Measurements from ENCODE around the gene LHX4. TPM values are rescaled to one million over a fixed set of nuclear protein-coding genes. Genes with fewer than 3 reads are reported as not detected.

LHX4 gene
- total RNA-seq, 3 donors from 2014 or later (not counting 1 experiment from before 2014, with no cell fraction given): 0.08 TPM; not detected in 2

DNA sequence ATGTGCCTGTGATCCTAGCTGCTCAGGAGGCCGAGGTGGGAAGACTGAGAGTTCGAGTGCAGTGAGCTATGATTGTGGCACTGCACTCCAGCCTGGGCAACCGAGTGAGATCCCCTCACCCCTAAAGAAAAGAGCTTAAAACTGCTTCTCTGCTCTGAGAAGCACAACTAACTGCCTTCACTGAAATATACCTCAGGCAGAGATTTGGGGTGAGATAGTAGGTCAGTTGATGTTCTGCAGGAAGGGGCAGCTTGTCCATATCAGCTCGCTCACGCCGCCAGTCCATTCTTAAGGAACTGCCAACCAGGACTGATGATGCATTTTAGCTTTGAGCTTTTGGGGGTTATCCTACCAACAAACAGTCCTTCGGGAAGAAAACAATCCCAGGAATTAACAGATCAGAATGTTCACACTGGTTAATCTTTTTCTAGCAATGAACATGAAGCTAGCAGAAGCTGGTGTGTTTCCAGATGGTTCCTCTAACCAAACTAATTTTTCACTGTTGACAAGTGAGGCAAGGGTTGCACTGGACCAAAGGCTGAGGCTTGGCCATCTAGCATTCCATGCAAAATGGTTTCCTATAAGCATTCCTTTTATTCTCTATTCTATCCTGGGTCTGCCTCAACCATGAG lies 31.6 kb downstream of the LHX4 start:
- no peak overlapping the region for H3K27ac Mint-ChIP-seq
- Histone ChIP-seq H3K27ac (ENCODE audit: low read length) (no peak overlapping the region), H3K4me3 (ENCODE audit: low read length) (no peak overlapping the region), H3K4me1 (ENCODE audit: control insufficient read depth, insufficient read depth, low read length) (no peaks in the 10 kb centered on the region), H3K27me3 (ENCODE audit: control insufficient read depth, insufficient read depth, low read length) (no peaks in the 10 kb centered on the region), H3K36me3 (ENCODE audit: control insufficient read depth, insufficient read depth, low read length) (no peaks in the 10 kb centered on the region), H3K9me3 (ENCODE audit: control insufficient read depth, insufficient read depth, low read length) (no peaks in the 10 kb centered on the region)
- H3K9me3 Mint-ChIP-seq: no peaks in the 10 kb centered on the region
- H3K36me3 Mint-ChIP-seq: no peaks in the 10 kb centered on the region
- 90% methylated on average over 6 of the region's 7 CpGs for WGBS (ENCODE audit: insufficient coverage)
- H3K27me3 Mint-ChIP-seq (ENCODE audit: low read depth in 2 of 2): peaks cover 11 to 17% of the 10 kb centered on the region in 2 donors
- intact Hi-C loops (cut with micrococcal nuclease): no loop called here
- TF ChIP-seq, protein P1, sequence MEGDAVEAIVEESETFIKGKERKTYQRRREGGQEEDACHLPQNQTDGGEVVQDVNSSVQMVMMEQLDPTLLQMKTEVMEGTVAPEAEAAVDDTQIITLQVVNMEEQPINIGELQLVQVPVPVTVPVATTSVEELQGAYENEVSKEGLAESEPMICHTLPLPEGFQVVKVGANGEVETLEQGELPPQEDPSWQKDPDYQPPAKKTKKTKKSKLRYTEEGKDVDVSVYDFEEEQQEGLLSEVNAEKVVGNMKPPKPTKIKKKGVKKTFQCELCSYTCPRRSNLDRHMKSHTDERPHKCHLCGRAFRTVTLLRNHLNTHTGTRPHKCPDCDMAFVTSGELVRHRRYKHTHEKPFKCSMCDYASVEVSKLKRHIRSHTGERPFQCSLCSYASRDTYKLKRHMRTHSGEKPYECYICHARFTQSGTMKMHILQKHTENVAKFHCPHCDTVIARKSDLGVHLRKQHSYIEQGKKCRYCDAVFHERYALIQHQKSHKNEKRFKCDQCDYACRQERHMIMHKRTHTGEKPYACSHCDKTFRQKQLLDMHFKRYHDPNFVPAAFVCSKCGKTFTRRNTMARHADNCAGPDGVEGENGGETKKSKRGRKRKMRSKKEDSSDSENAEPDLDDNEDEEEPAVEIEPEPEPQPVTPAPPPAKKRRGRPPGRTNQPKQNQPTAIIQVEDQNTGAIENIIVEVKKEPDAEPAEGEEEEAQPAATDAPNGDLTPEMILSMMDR (IDR thresholded peaks at IDR 0.05): no peak
- no peak overlapping the region for H3K4me3 Mint-ChIP-seq
- H3K4me1 Mint-ChIP-seq: no peaks in the 10 kb centered on the region
- DNase-seq (no peak), ATAC-seq (no peak)

DNA sequence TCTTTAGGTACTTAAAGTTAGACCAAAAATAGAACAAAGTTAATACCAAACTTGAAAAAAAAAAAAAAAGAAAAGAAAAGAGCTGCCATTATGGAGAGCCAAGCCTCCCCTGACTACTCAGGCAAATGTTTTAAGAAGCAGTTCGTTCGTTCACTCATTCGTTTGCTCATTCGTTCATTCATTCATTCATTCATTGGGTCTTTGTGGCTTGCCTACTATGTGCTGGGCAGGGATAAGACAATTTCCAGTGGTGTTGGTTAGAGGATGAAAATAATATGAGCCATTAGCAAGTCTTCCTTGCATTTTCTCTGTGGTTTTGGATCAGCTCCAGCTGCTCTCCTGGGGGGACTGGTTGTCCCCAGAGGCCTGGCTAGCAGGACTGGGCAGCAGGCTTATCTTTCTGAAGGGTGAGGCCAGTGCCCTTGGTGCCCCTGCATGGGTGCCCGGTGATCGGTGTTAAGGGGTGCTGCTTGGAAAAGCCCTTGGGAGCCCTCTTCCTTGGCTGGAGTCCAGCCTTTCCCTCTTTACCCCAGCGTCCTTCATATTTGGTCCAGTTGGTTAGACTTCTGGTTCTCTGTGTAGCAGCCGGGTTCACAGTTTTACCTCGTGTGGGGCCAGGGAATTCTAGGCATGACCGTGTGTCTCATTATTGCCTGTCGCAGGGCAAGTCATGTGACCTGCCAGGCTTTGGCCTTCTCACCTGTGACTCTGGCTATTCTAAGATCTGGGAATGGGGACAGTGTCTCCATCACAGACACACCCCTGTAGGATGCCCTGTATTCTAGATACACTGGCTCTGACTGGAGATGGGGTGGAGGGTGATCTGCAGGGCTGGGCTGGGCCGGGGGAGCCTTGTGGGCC lies 32.8 kb downstream of the LHX4 start:
- H3K27ac ChIP-seq (ENCODE audit: low read length): no peak overlapping the region
- intact Hi-C loops (cut with micrococcal nuclease): no loop called here
- no peaks in the 10 kb centered on the region for H3K4me1 ChIP-seq (ENCODE audit: control insufficient read depth, insufficient read depth, low read length)
- Mint-ChIP-seq H3K36me3 (no peaks in the 10 kb centered on the region), H3K9me3 (no peaks in the 10 kb centered on the region), H3K4me3 (no peak overlapping the region), H3K27me3 (ENCODE audit: low read depth in 2 of 2) (peaks cover 5 to 11% of the 10 kb centered on the region in 2 donors), H3K4me1 (no peaks in the 10 kb centered on the region), H3K27ac (no peak overlapping the region)
- no peaks in the 10 kb centered on the region for H3K27me3 ChIP-seq (ENCODE audit: control insufficient read depth, insufficient read depth, low read length)
- no peaks in the 10 kb centered on the region for H3K9me3 ChIP-seq (ENCODE audit: control insufficient read depth, insufficient read depth, low read length)
- no peaks in the 10 kb centered on the region for H3K36me3 ChIP-seq (ENCODE audit: control insufficient read depth, insufficient read depth, low read length)
- no peak overlapping the region for H3K4me3 ChIP-seq (ENCODE audit: low read length)
- DNase-seq: no peak
- TF ChIP-seq, protein P1 (IDR thresholded peaks at IDR 0.05): no peak
- WGBS (ENCODE audit: insufficient coverage): 80% methylated on average over 12 of the region's 12 CpGs
- ATAC-seq: no peak

DNA sequence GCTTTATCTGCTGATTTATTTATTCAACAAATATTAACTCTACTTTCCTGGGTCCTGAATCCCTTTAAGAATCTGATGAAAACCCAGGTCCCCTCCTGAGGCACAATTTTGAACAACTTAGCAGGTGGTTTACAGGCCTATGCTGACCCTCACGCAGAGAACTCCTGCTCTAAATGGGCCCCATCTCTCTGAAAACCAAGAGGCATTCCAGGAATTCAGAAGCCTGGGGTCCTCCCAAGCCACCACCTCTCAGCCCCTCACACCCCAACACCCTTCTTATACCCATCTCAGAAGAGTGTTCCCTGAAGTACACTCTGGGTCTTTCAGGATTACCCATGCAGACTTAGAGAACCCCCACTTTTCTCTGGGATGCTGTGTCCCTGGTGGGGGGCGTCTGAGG lies 34.5 kb downstream of the LHX4 start:
- H3K9me3 ChIP-seq (ENCODE audit: control insufficient read depth, insufficient read depth, low read length): no peaks in the 10 kb centered on the region
- H3K27ac ChIP-seq (ENCODE audit: low read length): no peak overlapping the region
- intact Hi-C loops (cut with micrococcal nuclease): no loop called here
- no peaks in the 10 kb centered on the region for H3K4me1 ChIP-seq (ENCODE audit: control insufficient read depth, insufficient read depth, low read length)
- H3K4me3 Mint-ChIP-seq: no peak overlapping the region
- H3K36me3 ChIP-seq (ENCODE audit: control insufficient read depth, insufficient read depth, low read length): no peaks in the 10 kb centered on the region
- H3K27ac Mint-ChIP-seq: no peak overlapping the region
- H3K4me3 ChIP-seq (ENCODE audit: low read length): no peak overlapping the region
- TF ChIP-seq, protein P1 (IDR thresholded peaks at IDR 0.05): no peak
- H3K27me3 Mint-ChIP-seq (ENCODE audit: low read depth in 2 of 2): no peaks in the 10 kb centered on the region
- no peaks in the 10 kb centered on the region for H3K4me1 Mint-ChIP-seq
- WGBS (ENCODE audit: insufficient coverage): 77% methylated on average over 2 of the region's 2 CpGs
- DNase-seq (no peak), ATAC-seq (no peak)
- H3K36me3 Mint-ChIP-seq: no peaks in the 10 kb centered on the region
- no peaks in the 10 kb centered on the region for H3K27me3 ChIP-seq (ENCODE audit: control insufficient read depth, insufficient read depth, low read length)
- H3K9me3 Mint-ChIP-seq: no peaks in the 10 kb centered on the region

Measured in natural killer cell (primary cell).